Kasumi-1 (cell line): ENCODE results near the gene CMSS1.

Experiments
- DNase-seq, 2 experiments: peaks; one replicate each; lab custom pipeline; 2025; lab: John Stamatoyannopoulos, UW

CMSS1 gene

DNA sequence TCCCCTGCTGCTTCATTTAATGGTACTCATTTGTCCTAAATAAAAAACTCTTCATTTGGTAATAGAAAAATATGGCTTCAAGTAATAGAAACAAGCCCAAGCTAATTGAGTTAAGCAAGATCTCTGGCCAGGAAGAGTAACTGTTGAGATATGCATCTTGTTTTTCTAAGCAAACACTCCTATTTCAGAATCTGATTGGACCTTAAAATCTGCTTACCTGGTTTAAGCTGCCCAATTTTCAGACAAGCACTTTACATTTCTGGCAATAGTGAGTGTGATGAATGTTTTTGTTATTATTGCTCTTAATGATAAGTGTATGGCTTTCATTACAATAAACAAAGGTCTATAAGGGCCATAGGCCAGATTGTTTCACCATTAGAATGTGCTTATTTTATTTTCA, 86.2 kb downstream of the CMSS1 start:
- no peak for DNase-seq

DNA sequence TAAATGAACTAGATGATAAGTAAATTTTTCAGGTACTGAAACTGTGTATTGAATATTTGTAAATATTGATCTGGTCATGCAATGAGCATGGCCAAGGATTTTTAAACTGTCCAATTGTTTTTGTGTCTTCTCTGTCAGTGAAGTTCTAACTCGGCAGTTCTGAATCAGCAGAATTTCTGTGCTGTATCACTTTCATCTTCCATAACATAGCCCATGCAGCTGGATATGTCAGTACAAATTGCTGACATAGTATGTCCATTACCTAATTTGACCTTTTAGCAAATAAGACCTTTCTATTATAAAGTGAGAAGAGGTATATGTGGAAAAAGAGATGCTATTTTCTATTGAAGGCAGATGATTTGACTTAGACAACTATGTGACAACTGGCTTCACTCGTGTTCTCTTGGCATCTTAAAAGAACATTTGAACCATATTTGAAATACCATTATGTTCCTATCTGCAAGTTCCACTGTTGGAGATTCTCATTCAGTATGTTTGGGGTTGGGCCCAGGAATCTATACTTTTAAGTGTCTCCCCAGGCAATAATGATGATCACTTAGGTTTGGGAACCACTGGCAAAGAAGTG, 90.4 kb downstream of the CMSS1 start:
- DNase-seq: no peak

DNA sequence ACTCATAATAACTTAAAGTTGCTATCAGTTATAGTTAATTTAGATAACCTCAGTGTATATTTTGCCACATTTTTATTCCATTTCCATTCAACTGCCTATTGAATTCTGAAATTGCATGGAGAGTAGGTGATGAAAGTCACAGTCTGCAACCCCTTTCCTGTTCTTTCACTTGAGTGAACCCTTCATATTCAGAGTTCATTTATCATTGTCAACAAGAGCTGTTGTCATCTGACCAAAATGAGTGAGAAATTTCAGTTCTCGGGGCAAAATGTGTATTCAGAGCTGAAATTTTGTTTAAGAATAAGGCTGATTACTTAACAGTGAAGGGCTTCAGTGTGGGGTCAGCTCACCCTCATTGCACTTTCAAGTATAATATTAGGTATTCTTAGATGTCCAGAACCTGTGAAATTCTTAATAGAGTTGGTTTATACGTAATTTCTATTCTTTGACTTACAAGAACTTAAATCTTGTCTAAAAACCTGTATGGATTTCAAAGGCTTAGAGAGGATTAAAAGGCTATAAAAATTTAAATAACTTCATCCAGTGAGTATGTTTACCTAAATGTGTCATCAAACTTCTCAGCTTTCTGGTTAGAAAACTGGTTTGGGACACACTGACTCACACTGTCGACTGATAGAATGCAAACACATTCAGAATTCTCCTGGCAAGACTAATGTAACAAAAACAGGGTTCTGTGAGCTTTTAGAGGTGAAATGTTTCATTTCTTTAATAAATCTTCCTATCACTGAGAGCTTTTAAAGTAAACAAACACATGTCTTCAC, 92.2 kb downstream of the CMSS1 start:
- DNase-seq: no peak

DNA sequence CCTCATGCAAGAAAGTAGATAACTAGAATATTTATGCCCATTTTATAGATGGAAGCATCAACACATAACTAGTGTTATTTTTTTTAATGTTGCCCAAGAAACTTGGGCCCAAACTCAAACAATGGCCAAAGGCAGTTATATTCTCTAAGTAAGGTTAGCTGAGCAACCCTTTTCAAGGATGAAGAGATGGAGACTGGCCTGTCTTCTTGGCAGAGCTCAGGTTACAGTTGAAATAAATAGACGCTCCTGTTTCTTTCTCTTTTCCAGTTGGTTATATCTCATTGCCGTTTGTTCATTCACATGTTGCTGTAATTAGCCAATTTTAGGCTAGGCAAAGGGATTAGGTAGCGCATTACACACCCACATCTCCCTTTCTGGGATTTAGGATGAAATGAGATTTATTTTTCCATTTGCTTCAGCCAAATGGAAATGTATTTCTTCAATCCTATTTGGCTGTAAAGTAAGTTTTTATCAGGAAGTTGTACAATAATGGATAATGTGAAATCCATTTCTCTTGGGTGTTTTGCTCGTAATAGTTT, 93.2 kb downstream of the CMSS1 start:
- DNase-seq: no peak

DNA sequence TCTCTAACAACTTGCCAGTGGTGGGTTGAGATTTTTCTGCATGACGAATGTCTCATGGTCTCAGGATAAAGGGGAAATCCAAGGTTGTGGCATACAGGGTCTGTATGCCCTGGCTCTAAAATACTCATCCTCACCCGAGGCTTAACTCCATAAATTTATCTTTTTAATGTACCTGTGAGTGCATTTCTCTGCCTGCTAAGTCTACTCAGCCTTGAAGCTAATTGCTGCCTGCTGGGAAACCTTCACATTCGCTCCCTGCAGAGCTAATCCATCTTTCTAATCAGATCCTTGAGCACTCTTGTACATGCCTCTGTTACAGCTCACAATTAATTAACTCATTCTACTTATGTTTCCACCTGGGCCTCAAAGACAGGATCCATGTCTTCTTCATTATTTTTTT, 93.8 kb downstream of the CMSS1 start:
- no peak for DNase-seq

DNA sequence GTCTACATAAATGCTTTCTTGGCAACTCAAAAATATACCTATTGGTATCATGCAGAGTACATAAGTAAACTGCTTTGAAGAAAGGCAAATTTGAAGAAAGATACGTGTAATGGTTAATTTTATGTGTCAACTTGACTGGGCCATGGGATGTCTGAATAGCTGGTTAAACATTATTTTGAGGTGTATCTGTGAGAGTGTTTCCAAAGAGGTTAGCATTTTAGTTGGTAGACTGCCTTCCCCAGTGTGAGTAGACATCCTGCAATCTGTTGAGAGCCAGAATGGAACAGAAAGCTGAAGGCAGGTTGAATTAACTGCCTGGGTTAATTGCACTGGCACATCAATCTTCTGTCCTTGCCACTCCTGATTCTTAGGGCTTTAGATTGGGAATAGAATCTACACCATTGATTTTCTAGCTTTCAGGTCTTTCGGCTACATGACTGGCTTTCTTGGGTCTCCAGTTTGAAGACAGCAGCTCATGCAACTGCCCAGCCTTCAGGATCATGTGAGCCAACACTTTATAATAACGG, 98.3 kb downstream of the CMSS1 start:
- DNase-seq: no peak

DNA sequence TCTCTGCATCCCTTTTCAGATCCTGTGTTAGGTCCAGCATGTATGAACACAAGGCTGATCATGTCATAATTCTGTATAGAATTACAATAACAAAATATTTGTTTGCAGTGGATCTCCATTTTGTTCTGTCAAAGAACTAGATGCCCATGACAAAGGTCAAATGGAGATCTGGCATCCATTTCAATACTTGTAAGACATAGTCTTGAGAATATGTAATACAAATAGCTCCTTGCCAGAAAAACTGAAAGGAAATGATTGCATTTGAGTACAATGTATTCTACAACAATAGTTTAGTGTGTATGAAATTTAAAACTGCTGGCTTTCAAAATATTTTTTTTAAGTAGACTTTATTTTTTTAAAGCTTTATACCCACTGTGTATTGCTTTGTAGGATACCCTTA, 101.1 kb downstream of the CMSS1 start:
- no peak for DNase-seq

DNA sequence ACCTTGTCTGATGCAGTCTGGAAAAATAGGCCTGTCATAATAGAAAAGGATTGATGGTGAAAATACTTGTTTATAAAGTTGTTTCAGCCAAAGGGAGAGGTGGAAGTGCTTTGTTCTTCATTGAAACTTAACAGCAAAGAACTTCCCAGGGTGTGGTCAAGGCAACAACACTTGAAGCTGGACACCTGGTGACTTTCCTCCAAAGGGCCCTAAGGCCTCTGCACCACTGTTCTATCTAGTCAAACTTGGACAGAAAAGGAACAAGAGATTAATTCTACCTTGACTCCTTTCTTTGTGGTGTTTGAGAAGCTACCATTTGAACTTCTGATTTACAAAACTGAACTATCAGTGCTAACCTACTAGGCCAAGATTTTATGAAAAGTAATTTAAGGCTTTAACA, 102.0 kb downstream of the CMSS1 start:
- DNase-seq: no peak

DNA sequence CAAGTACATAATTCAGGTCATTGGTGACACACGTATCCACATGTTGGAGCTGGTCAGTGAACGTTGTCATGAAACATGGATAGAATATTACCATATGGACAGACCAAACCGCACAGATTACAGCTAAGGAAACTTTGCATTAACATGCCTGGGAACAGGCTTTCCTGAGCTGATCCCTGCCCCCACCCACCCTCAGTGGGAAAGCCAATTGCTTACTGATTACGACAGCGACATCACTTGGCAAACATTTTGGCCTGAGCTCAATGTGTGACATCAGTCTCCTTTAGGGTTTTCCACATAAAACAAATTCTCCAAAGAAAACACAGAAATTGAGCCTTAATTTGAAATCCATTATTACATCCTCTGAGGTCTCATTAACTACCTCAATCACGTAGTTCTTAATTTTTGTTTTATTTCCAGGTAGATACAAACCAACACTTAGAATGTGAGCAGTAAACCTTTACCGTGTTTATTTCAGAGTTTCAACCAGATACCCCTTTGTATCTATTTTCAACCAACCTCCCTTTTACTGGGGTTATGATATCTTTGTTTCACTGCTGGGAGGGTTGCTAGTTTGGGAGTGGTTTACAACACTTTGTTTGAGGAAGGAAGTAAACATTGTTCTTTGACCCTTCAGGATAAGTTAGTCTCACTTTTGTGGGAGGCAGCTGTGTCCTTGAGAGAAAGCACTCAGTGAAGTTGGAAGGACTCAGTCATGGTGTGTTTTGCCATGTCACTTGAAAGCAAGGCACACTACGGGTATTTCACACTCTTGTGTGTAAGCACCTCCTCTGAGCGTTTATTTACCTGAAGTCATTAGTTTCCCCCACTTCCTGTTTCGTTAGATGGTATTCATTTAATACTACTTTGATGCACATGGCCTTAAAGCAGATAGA, 103.1 kb downstream of the CMSS1 start:
- peak; percentile 12 to 24 for DNase-seq

DNA sequence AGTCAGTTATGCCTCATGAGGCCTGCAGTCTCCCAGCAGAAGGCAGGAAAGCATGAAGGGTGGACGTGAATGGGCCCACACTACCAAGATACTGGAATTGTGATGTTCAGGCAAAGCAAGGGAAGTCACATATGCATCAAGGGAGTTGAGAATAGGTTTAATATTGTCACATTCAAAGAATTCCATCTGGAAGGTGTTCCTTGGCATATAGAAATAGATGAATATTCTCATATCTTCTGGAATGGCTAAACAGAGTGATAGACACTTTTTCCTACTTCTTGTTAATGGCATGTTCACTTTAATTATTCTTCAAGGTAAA, 103.7 kb downstream of the CMSS1 start:
- DNase-seq: no peak

DNA sequence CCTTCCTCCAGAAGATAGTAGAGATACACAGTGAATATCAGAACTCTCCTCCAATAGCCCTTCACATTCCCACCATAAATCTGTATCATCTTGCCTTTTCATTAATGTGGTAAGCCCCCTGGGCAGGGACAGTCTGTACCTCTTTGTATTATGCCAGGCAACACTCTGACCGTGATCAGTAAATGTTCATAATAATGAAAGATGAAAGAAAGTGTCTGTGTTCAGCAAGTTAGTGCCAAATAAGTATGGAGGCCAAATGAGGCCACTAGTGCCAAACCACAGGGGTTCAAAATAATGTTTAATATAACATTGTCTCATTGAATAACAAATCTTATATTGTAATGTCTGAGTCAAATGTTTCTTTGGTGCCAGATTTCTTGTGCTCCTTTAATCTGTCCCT, 104.3 kb downstream of the CMSS1 start:
- DNase-seq: no peak

DNA sequence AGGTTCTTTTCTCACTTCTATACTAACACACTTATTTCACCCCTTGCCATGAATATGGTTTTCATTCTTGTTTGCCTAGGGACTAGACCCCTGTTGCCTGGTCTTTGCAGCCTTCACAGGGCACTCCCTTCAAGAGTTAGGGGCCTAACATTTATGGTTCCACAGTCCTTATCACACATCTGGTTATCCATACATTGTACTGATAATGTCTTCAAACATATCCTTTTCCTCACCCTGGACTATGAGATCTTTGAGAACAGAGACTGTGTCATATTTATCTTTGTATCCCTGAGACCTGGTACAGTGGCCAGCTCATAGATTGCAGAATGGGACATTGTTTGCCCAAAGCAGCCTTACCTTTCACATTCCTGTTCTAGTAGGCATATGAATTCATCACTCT, 106.2 kb downstream of the CMSS1 start:
- no peak for DNase-seq

DNA sequence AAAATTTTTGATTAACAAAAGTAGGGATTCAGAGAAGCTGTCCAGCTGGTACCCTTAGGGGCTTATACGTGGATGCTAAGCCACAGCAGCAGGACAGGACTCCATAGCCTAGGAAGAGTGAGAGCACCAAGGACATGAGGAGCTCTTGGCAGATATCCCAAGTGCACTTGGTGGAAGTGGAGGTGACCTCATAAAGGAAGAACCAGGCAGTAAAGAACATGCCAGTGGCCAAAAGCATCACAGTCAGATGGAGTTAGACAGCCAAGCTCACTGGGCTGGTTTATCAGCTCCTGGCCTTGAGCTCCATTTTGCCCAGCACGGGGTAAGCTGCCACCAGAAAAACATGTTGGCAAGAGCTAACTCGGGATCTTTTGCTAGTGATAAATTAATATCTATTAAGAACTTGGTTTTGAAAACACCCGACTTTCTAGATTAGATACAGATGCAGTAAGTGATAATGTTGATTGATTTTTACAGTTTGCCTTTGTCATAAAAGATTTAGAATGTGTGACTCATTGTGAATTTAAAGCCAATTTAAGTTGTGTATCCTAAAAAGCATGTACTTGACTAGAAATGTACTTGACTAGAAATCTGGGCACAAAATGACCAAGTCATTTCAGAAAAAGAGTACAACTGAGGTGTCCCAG, 108.0 kb downstream of the CMSS1 start:
- DNase-seq: no peak

DNA sequence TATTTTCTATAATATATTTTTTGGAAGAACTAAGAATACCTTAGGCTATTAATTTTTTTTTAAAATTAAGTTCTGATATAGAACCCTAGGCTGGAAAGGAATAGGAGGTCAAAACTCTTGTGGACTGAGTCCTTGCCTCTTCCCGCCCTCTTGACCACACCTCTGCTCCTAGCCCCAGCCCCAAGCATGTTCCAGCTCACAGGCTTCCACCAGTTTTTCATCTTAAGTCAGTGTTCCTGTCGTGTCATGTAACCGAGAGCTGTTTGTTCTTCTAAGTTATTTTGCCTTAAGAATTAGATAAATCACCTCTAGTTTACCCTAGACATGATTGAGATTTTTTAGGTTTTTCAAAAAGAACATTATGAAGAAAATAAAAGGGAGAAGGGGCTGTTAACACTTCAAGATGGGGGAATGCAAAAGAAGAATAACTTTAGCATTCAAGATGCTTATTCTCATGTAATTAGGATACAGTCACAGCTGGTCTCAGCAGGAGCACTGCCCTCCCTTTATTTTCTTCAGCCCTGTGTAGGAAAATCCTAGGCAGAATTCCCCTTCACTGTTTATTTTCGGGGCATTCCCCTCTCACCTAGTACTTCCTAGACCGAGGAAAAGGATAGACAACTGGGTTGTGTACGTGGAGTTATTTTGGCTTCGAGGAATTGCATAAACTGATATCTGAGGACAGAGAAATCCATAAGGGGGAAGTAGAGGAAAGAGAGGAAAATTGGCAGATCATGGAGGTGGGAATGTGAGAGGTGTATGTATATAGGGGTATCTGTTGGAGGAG, 110.2 kb downstream of the CMSS1 start:
- no peak for DNase-seq

DNA sequence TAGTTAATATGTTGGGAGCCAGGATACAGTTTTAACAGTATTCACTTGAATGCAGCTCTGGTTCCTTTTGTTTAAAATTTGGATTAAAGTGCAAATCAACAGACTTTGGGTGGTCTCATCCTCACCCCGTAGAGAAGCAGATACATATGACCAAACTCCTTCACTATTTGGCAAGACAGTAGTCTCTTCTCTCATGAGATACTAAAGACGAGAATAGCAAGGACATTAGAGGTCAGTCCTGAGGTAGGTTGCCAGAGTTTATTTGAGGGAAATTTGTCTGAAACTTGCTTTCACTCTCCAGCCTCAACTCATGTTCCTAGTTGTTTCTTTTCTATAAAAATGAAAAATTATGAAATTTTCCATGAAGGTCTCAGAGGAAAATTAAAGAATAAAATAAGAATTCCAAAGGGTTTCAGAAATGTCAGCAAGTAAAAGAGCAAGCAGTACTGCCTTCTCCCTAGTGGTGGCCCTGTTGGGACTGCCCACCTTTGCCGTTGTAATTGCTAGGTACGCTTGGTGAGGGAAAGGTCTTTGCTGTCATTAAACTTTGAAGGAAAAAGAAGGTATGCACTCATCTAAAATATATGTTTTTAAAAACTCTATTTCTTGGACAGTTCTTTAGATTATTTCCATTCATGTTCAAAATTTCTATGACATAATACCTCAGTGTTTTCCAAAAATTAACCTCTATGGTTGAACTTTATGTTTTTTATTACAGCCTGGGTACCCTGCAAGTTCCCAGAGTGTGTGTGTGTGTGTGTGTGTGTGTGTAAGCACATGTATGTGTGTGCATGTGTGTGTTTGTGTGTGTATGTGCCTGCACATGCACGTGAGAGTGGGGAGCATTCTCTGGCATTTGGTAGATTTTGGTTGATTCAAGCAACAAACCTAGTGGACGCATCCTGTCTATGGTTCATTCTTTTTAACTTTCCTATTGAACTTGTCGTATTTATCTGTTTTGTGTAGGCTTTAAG, 111.4 kb downstream of the CMSS1 start:
- DNase-seq: no peak

DNA sequence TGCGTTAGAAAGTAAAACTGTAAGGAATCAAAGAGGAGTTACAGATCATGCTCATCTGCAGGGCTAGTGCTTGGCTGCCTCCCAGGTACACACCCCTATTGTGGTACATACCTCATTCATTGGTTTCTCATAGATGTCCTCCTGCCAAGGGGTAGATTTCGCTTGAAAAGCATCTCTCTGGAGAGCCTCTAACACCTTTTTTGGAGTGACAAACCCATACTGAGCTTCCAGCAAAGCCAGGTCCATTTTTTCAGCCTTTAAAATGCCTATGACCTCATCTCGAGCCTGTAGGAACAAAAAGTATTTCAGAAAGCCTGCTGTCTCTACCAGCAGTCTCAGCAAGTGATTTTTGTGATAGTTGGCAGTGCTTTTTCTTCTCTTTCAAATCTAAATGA, 112.1 kb downstream of the CMSS1 start:
- no peak for DNase-seq

DNA sequence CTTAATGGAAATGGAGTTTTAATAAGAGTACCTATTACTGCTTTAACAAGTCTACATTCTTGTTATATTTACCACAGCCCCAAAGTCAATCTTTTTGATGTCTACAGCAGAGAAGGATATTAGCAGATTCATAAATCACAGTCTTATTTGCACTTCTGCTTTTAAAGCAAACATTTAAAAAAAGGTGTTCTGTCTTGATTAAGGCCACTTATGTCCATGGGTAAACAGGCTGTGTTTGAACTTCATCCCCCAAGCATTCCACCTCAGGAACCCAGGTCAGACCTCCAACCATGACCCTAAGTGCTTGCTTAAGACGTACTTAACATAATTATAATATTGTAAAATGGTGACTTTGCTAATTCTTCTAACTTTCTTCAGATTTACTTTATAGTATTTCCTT, 113.4 kb downstream of the CMSS1 start:
- DNase-seq: no peak

DNA sequence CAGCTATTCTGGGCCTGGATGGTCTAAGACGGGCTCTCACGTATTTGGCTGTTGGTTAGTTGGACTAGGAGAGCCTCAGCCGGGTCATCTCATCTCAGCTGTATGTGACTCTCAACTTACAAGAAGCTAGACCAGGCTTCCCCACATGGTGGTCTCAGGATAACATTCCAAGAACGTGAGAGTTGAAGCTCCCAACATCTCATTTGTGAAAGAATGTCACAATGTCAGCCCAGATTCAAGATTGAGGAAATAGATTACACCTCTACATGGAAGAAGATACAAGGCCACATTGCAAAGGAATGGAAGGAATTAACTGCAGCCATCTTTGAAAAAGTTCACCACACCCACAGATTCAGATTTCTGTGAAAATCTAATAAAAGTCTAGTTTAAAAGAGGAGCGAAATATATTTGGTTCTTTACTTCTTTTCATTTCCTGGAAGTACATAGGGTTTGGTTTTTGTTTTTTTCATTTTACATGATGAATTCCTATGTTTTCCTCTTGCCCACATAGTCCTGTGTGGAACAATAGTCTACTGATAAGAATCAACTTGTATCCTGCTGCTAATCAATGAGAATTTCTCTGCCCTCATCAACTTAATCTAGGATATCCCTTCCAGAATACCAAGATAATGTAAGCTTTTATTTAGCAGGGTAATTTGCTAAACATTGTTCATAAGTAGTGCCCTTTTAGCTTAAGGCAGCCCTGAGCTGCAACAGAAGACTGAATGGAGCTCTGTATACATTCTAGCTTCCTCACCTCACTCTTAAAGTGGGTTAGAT, 116.5 kb downstream of the CMSS1 start:
- DNase-seq: no peak
